GM21423 (cell line): ENCODE results near the gene SND1.

Experiments
- ATAC-seq: cut with Tn5 transposase; IDR thresholded peaks from one replicate; pipeline ENCODE4 v1.9.1; 2021; ENCODE audit warnings: mild to moderate bottlenecking, moderate library complexity; ENCODE audit not compliant: unreplicated experiment

The SND1 gene

DNA sequence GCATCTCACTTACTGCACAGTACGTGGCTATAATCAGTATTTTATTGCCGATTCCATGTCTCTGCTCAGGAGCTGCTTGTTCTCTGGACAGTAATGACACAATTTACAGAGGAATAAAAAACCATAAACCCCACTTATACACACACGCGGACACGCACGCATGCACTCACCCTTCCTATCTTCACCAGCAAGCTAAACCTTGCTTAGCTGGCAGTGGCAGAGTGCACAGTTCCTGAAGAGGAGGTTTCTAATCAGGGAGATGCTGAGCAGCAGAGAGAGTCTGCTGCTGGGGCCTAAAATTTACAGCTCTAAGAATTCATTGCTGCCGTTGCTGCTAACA is 66.3 kb downstream of the SND1 start:
- no peak for ATAC-seq

DNA sequence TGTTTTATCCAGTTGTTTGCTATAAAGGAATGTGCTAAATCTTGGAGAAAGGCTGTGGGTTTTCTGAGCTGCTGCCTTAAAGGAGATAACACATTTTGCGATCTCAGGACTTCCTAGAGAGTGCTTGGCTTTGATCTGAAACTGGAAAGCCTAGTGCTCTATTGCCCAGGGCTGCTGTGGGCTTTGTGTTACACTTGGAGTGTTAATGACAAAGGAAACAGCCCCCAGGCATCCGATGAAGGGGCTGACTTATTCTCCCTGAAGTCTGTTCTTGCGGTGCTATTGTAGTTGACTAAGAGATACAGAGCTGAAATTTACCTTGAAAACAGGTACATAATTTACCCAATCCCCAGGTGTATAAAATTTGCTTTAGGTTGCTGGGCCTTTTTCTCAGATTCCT is 74.5 kb downstream of the SND1 start:
- no peak for ATAC-seq

- no peak for ATAC-seq
Measured at GRCh38 chr7:127730658-127731276, 78.8 kb downstream of the SND1 start.

DNA sequence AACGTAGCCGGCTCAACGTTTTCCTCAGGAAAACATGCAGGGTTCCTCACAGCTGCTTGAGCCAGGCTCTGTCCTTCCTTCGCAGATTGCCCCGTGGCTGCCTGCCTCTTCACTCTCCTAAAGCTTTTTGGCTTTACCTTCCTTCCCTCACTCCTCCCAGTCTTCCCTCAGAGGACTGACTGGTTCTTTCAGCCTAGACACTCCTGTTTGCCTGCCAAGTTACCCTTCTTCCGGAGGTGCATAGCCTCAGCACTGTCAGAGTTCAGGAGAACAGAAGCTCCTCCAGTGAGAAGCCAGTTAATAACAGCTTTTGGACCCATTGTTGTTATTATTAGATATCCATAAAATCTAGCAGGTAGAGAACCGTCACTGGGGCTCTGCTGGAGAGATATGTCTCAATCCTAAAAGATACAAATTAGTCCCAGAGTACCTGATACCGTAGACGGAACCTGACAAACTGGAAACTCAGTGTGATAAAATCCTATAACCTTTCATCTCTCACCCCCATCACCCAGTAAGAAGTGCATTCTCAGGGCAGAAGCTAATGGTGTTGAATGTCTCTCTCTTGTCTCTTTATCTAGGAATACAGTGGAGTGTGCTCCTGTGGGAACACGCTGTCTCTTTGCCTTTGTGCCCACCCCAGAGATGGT is 79.6 kb downstream of the SND1 start:
- no peak for ATAC-seq

GRCh38 chr7:127732306-127732705 is 80.3 kb downstream of the SND1 start:
- no peak for ATAC-seq

DNA sequence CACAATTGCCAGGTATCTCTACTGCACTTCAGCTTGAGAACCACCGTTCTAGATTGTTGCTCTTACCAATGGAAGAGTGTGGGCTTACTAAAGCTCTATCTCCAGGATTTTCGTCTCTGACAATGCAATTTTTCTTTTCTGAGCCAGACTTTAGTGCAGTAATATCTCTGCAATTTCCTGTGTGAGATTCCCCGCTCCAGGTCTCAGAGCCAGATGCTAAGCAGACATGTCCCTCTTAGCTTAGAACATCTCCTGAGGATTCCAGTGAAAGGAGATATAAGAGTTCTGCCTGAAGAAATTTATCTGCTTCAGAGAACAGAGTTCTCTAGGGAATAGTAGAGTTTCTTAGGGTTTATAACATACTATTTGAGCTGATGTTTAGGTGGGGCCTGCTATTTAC is 82.0 kb downstream of the SND1 start:
- no peak for ATAC-seq

GRCh38 chr7:127736511-127736910 is 84.5 kb downstream of the SND1 start:
- ATAC-seq, result no peak

- no peak for ATAC-seq
Measured at GRCh38 chr7:127738859-127739258, 86.9 kb downstream of the SND1 start.

- no peak for ATAC-seq
Measured at GRCh38 chr7:127741764-127742375, 89.9 kb downstream of the SND1 start.

GRCh38 chr7:127745445-127745844 is 93.5 kb downstream of the SND1 start:
- ATAC-seq, result no peak

GRCh38 chr7:127751062-127751461 is 99.1 kb downstream of the SND1 start:
- ATAC-seq, result no peak

DNA sequence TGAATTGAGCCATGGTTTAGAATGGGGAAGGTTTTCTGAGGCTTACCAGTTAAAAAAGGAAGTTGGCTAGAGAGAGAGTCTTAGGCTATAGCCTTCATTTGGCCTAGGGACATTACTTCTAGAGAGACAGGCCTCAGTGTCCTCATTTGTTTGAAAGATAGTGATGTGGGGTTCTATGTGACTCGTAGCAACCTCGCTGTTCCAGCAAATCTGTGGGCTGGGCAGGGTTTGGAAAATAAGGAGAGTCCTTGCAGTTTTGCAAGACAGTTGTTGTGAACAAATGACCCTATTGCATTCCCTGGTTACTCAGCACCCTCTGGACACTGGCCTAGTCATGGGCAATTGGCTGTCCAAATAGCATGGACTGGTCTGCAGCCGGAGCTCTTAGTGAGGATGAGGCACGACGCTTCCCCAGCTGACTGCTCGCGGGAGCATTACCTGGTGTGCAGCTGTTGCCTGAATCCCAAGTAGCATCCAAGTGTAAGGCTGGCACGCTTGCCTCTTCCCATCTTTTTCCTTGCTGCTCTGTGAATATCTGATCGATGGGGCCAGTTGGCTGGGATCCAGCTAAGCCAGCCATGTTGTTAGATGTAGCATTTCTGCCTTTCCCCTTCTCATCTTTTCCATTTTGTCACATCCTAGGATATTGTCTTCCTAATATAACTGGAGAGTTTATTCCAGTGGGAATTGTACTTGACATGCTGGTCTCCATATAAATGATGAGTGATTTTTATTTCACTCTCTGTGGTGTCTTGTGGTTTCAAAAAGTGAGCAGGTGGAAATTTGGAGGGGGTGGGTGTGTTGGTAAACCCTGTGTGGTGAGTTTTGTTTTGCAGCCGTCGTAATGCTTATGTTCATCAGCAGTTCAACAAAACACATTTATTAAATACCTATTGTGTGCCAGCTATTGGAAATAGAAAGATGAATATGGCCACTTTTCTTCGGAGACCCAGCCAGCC is 99.8 kb downstream of the SND1 start:
- no peak for ATAC-seq

- no peak for ATAC-seq
Measured at GRCh38 chr7:127752829-127753228, 100.8 kb downstream of the SND1 start.

- ATAC-seq, result no peak
Measured at GRCh38 chr7:127754457-127754856, 102.5 kb downstream of the SND1 start.

- no peak for ATAC-seq
Measured at GRCh38 chr7:127755521-127755920, 103.5 kb downstream of the SND1 start.

GRCh38 chr7:127755965-127756364 is 104.0 kb downstream of the SND1 start:
- ATAC-seq, result no peak

DNA sequence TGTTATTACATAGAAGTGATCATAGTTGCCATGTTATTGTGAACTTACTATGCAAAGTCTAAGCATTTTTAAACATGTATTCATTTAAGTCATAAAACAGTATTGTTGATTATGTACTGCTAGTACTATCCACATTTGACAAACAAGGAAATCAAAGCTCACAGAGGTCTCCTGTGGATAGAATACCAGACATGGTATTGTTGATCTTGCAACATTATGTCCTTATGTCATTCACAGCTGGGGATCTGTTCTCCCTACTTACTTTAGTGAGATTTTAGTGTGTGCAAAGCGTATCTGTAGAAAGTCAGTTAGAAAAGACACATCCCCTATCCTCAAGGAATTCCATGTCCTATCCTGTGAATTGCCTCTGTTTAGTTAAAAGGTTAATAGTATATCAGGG is 106.1 kb downstream of the SND1 start:
- ATAC-seq, result no peak

- ATAC-seq, result no peak
Measured at GRCh38 chr7:127758845-127759244, 106.9 kb downstream of the SND1 start.

- no peak for ATAC-seq
Measured at GRCh38 chr7:127759945-127760421, 108.0 kb downstream of the SND1 start.

DNA sequence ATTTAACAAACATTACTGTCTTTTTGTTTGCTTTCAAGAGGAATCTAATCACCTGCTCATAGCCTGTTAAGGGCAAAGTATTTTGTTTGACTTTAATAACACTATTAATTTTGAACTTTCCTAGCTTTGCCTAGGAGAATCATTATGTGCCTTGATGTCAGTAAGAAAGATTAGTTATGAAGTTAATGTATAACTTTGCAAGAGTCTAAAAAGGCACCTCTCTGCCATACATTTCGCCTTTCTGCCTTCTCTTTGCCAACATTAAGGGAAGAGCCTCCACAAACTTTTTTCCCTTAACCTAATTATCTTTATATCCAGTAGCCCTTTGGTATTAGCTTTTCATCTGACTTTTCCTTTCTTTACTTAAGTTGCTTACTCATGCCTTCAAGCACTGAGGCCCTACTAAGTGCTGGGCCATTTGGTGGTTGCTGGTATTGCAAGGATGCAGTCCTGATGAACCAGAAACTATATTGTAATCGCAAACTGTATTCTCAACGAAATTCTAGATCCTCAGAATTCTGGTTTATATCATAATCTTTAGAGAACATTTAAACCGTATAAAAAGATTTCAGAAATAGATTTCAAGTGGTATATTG is 108.5 kb downstream of the SND1 start:
- no peak for ATAC-seq

- no peak for ATAC-seq
Measured at GRCh38 chr7:127761196-127761595, 109.2 kb downstream of the SND1 start.
